Panc1 (cell line): ENCODE data around the gene CEP192. TPM values are rescaled to one million over a fixed set of nuclear protein-coding genes. Genes with fewer than 3 reads are reported as not detected.

Experiments
- ATAC-seq: fragments of 200-7000 bp; cut with Tn5 transposase; 2 replicates; pipeline ENCODE4 v1.9.1; 2020; ENCODE audit warnings: mild to moderate bottlenecking, moderate library complexity
- BruUV-seq: library from RNA; stranded (reverse); fragments of 400-500 nt; replicated peaks from 2 replicates; lab custom pipeline; 2021; lab: Mats Ljungman, UMichigan
- CTCF ChIA-PET: fragments of 300-600 bp; sonication (Branson Sonifier 250); formaldehyde crosslinking; loops from one replicate; lab custom pipeline; 2022; ENCODE audit warnings: antibody characterized with exemption; lab: Charles Lee
- POLR2A ChIA-PET: fragments of 300-600 bp; sonication (Branson Sonifier 250); formaldehyde crosslinking; loops from one replicate; lab custom pipeline; 2022; ENCODE audit warnings: antibody characterized with exemption; lab: Charles Lee
- DNase-seq: peaks from one replicate; pipeline ENCODE4 v3.0.0-alpha.2; 2010; ENCODE audit warnings: low read depth, low spot score
- H3K27ac ChIP-seq: 2 replicates; pipeline ENCODE4 v1.5.1; 2011; ENCODE audit warnings: mild to moderate bottlenecking, low read length, inconsistent platforms
- H3K27me3 ChIP-seq: fragments of 200-500 bp; sonication (Bioruptor generic); 2 replicates; pipeline ENCODE4 v1.6.0; 2014; ENCODE audit warnings: low read length, inconsistent platforms; ENCODE audit not compliant: control insufficient read depth, insufficient read depth
- H3K36me3 ChIP-seq: fragments of 200-500 bp; sonication (Bioruptor generic); 2 replicates; pipeline ENCODE4 v1.5.1; 2014; ENCODE audit warnings: inconsistent platforms, mild to moderate bottlenecking, low read length, moderate library complexity; ENCODE audit not compliant: control insufficient read depth, insufficient read depth
- H3K4me1 ChIP-seq: 2 replicates; pipeline ENCODE4 v1.5.1; 2011; ENCODE audit warnings: inconsistent platforms, mild to moderate bottlenecking, low read length, moderate library complexity; ENCODE audit not compliant: control insufficient read depth, insufficient read depth
- H3K4me3 ChIP-seq, 2 experiments: 2 replicates each; pipeline ENCODE4 v1.5.1; 2011 to 2012; ENCODE audit warnings: low read depth in 2 of 2, low read length in 2 of 2, mild to moderate bottlenecking in 2 of 2, inconsistent platforms in 1 of 2, moderate library complexity in 1 of 2
- H3K9me3 ChIP-seq: fragments of 200-500 bp; sonication (Bioruptor generic); 2 replicates; pipeline ENCODE4 v1.5.1; 2014; ENCODE audit warnings: low read depth, mild to moderate bottlenecking, inconsistent platforms, low read length, moderate library complexity; ENCODE audit not compliant: control insufficient read depth, insufficient read depth
- POLR2AphosphoS5 ChIP-seq: IDR thresholded peaks from 2 replicates; pipeline ENCODE4 v1.6.1; 2012; ENCODE audit warnings: mild to moderate bottlenecking, low read depth, low read length, moderate library complexity
- SIN3A ChIP-seq: IDR thresholded peaks from 2 replicates; pipeline ENCODE4 v1.6.1; 2012; ENCODE audit warnings: low read depth, mild to moderate bottlenecking, low read length, moderate library complexity, borderline replicate concordance; ENCODE audit not compliant: insufficient read depth
- TCF7L2 ChIP-seq: IDR thresholded peaks from 2 replicates; pipeline ENCODE4 v1.6.1; 2011; ENCODE audit warnings: mild to moderate bottlenecking, low read depth, low read length, inconsistent platforms
- in situ Hi-C: cut with HindIII; loops from 2 replicates; pipeline ENCODE4 v1.10.0; 2016; ENCODE audit warnings: low sequenced_read_pairs, low pct_unique_long_range_greater_than_20kb
- intact Hi-C: fragments of 100-400 bp; cut with micrococcal nuclease; formaldehyde crosslinking; loops from one replicate; pipeline ENCODE4 v1.10.0; 2022; ENCODE audit not compliant: unreplicated experiment
- total RNA-seq: library from RNA; stranded (reverse); gene quantifications from one replicate; pipeline ENCODE4 v1.2.1, GENCODE V29; 2021; ENCODE audit not compliant: unreplicated experiment
- TF ChIP-seq, protein P1 (sequence below): fragments of 450-650 bp; IDR thresholded peaks from 2 replicates; pipeline ENCODE4 v1.5.1; 2017; ENCODE audit warnings: mild to moderate bottlenecking
- TF ChIP-seq, protein P2 (sequence below), 2 experiments: IDR thresholded peaks; 2 replicates each; pipeline ENCODE4 v1.6.1; 2011 to 2012; ENCODE audit warnings: low read depth in 2 of 2, control low read depth in 1 of 2, low read length in 1 of 2, mild to moderate bottlenecking in 1 of 2, moderate library complexity in 1 of 2; ENCODE audit not compliant: insufficient read depth in 1 of 2

The CEP192 gene
- total RNA-seq, 1 experiment from 2014 or later, result 27.2 TPM

DNA sequence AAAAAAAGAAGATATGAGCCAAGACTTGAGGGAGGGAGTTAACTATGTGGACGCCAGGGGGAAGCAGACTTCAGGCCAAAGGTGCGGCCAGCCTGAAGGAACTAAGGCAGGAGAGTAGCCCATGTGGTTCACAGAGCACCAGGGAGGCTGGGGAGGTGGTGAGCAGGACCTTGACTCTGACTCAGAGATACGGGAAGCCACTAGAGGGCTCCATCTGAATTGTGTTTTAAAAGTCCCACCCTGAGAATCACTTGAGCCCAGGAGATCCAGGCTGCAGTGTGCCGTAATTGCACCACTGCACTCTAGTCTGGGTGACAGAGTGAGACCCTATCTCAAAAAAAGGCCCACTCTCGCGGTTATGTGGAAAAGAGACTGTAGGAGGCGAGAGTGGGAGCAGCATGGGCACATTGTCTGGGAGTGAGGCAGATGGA, 12.3 kb downstream of the CEP192 start:
- in situ Hi-C loops, result no loop called here
- intact Hi-C loops, result no loop called here
- ChIA-PET CTCF (no interaction called here), POLR2A (no interaction called here)
- no peaks in the 10 kb centered on the region for H3K27me3 ChIP-seq
- no peaks in the 10 kb centered on the region for H3K9me3 ChIP-seq
- no TSS peak for BruUV-seq
- no peak overlapping the region for H3K4me3 ChIP-seq
- H3K36me3 ChIP-seq, result peaks cover 14% of the 10 kb centered on the region
- H3K4me1 ChIP-seq, result no peaks in the 10 kb centered on the region
- no peak overlapping the region for H3K27ac ChIP-seq
- DNase-seq (no peak), ATAC-seq (peak; percentile 90)
- no peak for TF ChIP-seq TCF7L2
- no peak for TF ChIP-seq POLR2AphosphoS5
- TF ChIP-seq, protein P1, sequence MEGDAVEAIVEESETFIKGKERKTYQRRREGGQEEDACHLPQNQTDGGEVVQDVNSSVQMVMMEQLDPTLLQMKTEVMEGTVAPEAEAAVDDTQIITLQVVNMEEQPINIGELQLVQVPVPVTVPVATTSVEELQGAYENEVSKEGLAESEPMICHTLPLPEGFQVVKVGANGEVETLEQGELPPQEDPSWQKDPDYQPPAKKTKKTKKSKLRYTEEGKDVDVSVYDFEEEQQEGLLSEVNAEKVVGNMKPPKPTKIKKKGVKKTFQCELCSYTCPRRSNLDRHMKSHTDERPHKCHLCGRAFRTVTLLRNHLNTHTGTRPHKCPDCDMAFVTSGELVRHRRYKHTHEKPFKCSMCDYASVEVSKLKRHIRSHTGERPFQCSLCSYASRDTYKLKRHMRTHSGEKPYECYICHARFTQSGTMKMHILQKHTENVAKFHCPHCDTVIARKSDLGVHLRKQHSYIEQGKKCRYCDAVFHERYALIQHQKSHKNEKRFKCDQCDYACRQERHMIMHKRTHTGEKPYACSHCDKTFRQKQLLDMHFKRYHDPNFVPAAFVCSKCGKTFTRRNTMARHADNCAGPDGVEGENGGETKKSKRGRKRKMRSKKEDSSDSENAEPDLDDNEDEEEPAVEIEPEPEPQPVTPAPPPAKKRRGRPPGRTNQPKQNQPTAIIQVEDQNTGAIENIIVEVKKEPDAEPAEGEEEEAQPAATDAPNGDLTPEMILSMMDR, result peak; percentile 74
- TF ChIP-seq, protein P2, sequence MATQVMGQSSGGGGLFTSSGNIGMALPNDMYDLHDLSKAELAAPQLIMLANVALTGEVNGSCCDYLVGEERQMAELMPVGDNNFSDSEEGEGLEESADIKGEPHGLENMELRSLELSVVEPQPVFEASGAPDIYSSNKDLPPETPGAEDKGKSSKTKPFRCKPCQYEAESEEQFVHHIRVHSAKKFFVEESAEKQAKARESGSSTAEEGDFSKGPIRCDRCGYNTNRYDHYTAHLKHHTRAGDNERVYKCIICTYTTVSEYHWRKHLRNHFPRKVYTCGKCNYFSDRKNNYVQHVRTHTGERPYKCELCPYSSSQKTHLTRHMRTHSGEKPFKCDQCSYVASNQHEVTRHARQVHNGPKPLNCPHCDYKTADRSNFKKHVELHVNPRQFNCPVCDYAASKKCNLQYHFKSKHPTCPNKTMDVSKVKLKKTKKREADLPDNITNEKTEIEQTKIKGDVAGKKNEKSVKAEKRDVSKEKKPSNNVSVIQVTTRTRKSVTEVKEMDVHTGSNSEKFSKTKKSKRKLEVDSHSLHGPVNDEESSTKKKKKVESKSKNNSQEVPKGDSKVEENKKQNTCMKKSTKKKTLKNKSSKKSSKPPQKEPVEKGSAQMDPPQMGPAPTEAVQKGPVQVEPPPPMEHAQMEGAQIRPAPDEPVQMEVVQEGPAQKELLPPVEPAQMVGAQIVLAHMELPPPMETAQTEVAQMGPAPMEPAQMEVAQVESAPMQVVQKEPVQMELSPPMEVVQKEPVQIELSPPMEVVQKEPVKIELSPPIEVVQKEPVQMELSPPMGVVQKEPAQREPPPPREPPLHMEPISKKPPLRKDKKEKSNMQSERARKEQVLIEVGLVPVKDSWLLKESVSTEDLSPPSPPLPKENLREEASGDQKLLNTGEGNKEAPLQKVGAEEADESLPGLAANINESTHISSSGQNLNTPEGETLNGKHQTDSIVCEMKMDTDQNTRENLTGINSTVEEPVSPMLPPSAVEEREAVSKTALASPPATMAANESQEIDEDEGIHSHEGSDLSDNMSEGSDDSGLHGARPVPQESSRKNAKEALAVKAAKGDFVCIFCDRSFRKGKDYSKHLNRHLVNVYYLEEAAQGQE (IDR thresholded peaks at IDR 0.05; ENCODE audit: insufficient read depth in 1 of 2, low read depth in 2 of 2, low read length in 1 of 2), result no peak

DNA sequence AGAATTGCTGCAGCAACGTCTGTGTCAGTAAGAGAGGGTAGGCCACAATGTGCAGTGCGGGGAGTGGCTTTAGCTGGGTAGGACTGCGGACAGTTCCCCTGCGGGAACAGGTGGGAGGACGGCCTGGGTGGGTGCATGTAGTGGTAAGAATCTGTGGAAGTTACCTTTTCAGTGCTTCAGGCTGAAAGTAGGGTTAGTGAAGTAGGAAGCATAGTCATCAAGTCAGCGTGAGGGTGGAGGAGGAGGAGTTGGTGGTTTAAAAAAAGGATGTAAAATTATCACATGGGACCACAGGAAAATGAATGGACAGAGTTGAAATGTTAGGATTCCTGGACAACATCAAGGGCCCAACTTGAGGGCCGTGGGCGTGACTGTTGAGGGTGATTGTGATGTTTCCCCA, 13.2 kb downstream of the CEP192 start:
- DNase-seq, result no peak
- in situ Hi-C loops (no loop called here), intact Hi-C loops (no loop called here)
- ChIA-PET POLR2A (no interaction called here), CTCF (no interaction called here)
- no peak overlapping the region for H3K27ac ChIP-seq
- H3K9me3 ChIP-seq, result no peaks in the 10 kb centered on the region
- BruUV-seq, result no TSS peak
- TF ChIP-seq, protein P2 (IDR thresholded peaks at IDR 0.05; ENCODE audit: insufficient read depth in 1 of 2, low read depth in 2 of 2, low read length in 1 of 2), result no peak
- TF ChIP-seq TCF7L2 (no peak), POLR2AphosphoS5 (no peak), SIN3A (no peak)
- TF ChIP-seq, protein P1, result no peak
- peaks cover 10% of the 10 kb centered on the region for H3K36me3 ChIP-seq
- no peak for ATAC-seq
- H3K27me3 ChIP-seq, result no peaks in the 10 kb centered on the region
- H3K4me1 ChIP-seq, result no peaks in the 10 kb centered on the region
- no peak overlapping the region for H3K4me3 ChIP-seq
